ENCODE measurements around the gene PLCH2.

PLCH2 gene

GRCh38 chr1:2460996-2461751 is 14.9 kb upstream of the PLCH2 start:
- peak; percentile 35 to 69 for DNase-seq

DNA sequence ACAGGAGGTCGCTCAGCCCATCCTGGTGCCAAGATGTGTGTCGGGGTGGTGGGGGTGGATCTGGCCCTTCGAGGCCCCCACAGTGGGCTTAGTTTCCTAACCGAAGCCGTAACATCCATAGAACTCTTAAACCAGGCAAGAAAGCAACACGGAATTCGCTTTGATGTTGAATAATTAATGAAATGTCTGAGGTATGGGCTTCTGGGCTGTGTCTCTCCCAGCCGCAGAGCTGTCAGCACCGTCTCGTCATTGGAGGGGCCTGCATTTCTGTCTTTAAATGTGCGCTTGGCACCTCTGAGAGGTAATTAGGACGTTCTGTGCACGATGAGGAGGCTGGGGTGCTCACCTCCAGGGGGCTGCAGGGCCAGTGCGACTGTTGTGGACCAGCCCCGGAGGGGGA is 13.3 kb upstream of the PLCH2 start:
- no peak for DNase-seq

DNA sequence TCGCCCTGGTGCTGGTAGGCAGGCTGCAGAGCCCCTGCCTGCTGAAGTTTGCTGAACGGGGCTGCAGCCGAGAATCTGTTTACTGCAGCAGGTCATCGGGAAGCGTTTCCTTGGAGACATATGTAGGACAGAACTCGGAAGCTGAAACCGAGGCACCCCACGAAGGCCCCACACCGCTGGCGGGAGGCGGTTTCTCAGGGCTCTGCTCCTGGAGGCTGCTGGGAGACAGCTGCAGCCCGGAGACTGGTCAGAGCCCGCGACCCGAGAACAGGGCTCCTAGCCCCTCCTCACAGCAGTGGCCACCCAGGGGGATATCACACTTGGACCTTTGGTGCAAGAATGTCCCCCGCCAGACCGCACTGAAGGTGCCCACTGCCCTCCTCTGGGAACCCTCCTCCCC is 12.7 kb upstream of the PLCH2 start:
- DNase-seq = no peak

DNA sequence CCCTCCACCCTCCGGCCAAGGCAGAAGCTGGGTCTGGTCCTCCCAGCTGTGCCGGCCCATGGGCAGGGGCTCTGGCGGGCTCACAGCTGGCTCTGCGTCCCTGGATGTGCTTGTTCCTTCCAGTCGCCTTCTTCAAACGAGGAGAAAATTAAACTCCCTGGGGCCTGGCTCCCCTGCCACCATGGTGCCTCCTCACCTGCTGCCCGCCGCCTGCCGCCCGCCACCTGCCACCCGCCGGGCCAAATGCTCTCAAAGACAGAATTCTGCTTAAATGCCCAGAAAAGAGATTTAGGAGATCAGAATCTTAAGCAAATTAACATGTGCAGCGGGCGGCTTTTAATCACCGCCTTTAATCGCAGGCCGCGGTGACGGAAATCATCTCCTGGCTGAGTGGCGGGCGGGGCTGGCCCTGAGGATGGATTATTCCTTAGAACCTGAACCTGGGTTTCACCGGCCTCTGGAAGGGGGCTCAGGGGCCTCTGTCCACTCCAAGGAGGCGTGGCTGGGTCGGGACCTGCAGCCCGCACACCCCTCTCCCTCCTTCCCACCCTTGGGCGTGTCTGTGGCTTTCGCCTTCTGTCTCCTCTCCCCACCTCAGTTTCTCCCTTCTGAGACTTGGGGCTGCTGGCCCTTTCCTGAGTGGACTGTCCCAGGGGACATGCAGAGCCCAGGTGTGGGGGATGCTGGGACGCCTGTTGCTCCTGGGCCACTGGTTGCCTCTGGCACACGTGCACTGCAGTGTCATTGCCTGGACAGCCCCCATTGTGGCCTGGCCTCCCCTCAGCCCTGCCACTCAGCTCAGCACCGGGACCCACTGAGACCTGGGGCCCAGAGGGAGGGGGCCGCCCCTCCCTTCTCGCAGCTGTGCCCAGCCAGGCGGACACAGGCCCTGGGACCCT is 10.5 kb upstream of the PLCH2 start:
- no peak for DNase-seq

DNA sequence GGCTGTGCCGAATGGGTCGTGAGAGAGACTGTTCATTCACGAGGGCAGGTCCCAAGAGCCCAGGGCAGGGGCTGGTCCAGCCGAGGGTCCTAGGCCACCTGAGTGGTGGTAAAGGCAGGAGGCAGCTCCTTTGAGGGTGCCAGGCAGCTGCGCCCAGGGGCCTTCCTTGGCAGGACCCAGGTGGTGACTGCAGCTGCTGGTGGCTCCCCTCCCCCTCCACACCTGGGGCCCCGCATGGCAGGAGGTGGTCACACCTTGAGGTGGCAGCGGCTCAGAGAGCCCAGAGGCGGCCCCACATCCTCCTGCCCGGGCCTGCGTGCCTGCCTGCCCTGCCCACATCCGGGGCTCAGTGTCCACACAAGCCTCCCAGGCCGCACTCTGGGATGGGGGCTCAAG is 9.8 kb upstream of the PLCH2 start:
- DNase-seq = no peak

DNA sequence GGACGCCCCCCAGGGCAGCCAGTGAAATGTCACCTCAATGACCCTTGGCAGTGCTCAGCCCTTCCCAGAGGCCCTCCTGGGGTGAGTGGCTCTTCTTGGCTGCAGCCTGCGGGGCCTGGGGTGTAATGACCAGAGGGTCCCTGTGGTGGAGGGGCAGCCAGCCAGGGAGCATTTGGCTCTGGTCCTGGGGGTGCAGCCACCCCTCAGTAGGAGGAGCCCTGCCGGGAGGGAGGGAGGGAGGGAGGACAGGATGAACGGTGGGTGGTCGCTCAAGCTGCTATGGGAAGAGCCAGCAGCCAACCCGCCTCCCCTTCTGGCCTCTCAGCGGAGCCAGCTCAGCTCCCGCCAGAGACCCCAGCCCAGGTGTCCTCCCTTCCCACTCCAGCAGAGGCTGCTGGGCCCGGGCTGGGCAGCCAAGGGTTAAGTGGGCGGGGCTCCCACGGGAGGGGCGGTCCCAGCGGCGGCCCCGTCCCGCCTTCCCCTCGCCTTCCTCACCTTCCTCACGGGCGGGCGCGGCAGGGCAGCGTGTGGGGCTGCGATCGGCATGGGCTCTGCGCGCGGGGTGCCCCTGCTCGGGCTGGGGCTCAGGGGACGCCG is 9.0 kb upstream of the PLCH2 start:
- DNase-seq = no peak

- no peak for DNase-seq
These were observed 8.0 kb upstream of the PLCH2 start for GRCh38 chr1:2468041-2468472.

DNA sequence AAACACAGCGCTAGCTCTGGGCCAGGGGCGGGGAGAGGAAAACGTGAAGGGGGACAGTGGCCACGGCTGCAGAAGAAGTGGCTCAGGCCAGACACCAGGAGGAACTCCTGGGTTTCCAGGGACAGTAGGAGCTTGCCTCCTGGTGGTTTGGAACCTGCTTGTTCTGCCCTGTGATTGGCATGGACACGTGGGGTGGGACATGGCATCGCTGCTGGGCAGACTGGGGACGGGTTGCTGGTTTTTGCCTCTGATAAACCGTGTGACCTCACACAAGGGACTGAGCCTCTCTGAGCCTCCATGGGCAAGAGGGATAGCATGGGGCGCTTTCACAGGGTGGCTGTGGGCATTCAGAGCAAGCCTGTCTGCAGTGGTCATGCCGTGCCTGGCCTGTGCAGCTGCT is 7.5 kb upstream of the PLCH2 start:
- DNase-seq = no peak

- peak; percentile 40 to 70 for DNase-seq
These were observed 6.8 kb upstream of the PLCH2 start for GRCh38 chr1:2469103-2469940.

DNA sequence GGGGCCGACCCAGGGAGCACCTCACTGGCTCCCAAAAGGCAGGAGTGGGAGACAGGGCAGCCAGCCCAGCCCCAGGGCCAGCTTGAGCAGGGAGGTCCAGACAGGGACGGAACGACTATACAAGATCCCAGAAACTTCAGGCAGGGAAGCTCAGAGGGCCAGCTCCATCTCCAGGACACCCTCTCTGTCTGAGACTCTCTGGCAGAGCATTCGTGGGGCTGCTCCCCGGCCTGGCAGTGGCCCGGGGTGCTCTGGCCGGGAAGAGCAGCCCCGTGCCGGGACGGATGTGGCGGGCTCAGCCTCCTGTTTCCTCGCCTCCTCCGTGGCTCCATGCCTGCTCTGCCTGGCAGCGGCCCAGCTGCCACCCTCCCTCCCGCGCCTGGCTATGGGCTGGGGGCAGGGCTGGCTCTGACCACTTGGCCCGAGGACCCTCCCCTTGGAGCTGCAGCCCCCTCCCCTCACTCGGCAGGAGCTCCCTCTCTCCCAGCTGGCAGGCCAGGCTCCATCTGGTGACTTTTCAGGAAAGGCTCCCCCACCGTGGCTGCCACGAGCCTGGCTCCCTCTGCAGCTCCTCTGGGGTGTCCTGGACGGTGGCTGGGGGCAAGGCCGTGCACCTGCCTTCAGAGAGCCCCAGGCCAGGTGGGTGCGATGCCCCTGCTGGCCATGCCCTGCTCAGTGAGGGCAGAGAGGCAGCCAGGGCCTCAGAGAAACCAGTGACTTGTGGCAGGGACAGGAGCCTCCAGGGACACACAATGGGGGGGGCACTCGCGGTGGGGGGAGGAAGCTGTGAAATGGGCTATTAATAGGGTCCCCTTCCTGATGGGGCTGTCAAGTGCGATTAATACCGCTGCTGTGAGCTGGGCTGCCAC is 5.6 kb upstream of the PLCH2 start:
- DNase-seq = no peak

DNA sequence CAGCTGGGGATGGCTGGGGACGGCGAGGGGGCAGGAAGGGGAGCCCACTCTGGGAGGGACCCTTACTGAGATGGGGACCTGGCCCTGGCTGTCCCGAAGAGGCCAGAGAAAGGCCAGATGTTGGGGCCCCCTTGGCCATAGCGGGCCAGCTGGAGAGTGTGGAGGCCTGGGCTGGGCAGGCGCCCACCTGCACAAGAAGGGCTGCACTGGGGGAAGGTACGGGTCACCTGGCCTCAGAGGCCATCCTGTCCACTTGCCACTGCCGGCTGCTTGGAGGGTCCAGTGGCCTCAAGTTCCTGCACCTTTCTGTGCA is 5.0 kb upstream of the PLCH2 start:
- no peak for DNase-seq

DNA sequence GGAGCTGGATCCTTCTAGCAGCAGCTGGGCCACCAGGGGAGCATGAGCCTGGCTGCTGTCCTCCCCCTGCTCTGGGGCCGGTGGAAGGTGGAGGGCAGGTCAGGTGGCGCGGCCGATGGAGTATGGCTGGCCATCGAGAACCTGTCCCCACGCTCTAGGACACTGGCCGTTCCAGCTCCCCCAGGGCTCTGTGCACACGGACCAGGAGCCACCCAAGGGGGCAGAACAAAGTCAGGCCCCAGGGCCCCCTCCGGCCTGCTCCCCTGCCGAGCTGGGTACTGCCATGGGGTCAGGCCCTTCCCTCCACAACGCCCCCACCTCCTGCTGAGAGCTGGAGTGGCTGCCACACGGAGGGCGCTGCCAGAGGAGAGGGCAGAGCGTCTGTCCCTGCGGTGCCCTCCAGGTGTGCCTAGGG is 4.5 kb upstream of the PLCH2 start:
- no peak for DNase-seq

DNA sequence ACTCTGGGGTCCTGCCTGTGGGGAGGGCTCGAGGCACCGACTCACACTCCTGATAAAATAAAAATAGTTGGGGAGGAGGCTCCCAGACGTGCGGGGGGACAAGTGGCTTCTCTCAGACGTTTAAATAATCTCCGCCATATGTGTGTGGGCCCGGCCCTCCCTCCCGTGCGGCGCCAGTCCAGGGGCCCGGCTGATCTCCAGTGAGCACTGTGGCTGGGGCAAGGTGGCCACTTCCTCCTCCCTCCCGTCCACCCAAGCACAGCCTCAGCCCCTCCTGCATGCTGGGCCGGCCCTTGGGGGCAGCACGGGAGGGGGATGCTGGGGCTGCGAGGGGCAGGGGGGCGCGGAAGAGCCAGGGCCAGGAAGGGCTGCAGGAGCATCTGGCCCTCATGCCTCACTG is 4.0 kb upstream of the PLCH2 start:
- DNase-seq = no peak

DNA sequence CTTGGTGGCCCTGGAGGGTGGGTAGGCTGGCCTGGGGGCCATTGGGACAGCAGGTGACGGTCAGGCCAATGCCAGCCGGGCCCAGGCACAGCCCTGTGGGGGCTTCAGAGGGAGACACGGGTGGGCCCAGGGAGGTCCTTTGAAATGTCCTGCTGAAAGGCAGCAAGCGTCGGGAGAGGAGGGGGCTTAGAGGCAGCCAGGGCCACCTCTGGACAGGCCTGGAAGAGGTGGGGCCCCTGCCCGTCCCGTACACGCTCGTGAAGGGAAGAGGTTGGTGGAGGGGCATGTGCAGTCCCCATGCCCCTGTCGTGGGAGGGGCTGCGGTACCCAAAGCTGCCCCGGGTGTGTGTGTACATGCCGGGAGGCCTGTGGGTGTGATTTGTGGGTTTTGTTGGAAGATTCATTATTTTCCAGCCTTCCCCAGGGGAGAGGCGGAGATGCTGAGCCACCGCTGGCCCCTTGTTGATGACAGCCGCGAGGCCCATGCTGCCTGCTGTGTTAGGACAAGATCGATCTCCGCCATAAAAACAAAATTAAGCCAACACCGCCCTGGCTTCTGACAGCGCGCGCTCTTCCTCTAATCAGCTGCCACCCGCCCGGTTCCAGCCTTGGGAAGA is 3.4 kb upstream of the PLCH2 start:
- no peak for DNase-seq

- DNase-seq = no peak
These were observed 2.9 kb upstream of the PLCH2 start for GRCh38 chr1:2473198-2473597.

GRCh38 chr1:2474104-2474844 is 1.8 kb upstream of the PLCH2 start:
- DNase-seq = no peak

DNA sequence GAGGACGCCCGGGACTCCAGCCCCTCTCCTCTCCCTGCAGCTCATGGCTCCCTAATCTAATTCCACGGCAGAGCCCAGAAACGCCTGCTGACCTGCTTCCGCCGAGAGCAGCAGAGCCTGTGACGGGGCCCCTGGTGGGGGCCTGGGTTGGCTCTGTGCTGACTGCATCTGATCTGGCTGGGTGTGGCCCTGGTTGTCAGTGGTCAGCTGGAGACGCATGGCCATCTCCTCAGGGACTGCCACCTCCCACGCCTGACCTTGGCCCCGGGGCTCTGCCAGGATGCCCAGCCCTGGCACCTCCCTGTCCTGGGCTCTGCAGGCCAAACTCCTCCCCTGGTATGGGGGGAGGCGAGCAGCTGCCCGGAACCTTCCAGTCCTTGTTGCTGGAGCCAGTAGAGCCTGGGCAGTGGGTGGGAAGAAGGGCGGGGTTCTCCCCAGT is 1.1 kb upstream of the PLCH2 start:
- no peak for DNase-seq

GRCh38 chr1:2475571-2475970 is 518 bp upstream of the PLCH2 start:
- DNase-seq = no peak

GRCh38 chr1:2477309-2477708 is 1.2 kb downstream of the PLCH2 start:
- no peak for DNase-seq

- DNase-seq = no peak
These were observed 1.9 kb downstream of the PLCH2 start for GRCh38 chr1:2477791-2478499.
